ENCODE data around the gene ADAMTSL3. TPM values are rescaled to one million over a fixed set of nuclear protein-coding genes. Genes with fewer than 3 reads are reported as not detected.

ADAMTSL3 gene
- total and polyA plus RNA-seq, 2 of the 8 experiments (the other 6 are each of a cell fraction or from before 2014, with no cell fraction given): 0.35 to 1.4 TPM

DNA sequence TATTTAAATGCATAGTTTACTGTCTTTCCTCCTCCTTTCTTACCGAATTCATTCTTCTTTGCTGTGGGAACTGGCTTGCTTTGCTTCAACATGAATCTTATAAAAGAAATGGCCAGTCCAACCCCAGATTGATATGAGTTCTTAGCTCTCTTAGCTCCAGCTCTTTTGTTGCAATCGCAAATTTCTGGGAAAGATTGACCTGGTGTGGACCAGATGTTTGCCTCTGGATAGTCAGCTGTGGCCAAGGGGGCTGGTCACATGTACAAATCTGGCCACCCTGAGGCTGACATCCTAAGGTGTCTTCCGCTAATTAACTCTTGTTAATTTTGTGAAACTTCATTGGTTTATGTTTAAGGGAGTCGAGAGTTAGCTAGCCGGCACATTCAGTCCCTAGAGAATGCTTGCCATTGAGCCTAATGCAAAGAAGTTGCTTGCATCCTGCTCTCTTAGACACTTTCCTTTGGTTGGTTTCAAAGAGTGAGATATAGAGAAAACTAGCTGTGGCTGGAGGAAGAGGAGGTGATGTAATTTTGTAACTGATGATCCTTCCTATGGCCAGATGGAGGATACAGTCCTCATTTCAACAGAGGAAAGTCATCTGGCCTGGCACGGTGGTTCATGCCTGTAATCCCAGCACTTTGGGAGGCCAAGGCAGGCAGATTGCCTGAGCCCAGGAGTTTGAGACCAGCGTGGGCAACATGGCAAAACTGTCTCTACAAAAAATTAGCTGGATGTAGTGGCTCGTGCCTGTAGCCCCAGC lies 162.4 kb downstream of the ADAMTSL3 start (continued):
- TF ChIP-seq, protein P1, sequence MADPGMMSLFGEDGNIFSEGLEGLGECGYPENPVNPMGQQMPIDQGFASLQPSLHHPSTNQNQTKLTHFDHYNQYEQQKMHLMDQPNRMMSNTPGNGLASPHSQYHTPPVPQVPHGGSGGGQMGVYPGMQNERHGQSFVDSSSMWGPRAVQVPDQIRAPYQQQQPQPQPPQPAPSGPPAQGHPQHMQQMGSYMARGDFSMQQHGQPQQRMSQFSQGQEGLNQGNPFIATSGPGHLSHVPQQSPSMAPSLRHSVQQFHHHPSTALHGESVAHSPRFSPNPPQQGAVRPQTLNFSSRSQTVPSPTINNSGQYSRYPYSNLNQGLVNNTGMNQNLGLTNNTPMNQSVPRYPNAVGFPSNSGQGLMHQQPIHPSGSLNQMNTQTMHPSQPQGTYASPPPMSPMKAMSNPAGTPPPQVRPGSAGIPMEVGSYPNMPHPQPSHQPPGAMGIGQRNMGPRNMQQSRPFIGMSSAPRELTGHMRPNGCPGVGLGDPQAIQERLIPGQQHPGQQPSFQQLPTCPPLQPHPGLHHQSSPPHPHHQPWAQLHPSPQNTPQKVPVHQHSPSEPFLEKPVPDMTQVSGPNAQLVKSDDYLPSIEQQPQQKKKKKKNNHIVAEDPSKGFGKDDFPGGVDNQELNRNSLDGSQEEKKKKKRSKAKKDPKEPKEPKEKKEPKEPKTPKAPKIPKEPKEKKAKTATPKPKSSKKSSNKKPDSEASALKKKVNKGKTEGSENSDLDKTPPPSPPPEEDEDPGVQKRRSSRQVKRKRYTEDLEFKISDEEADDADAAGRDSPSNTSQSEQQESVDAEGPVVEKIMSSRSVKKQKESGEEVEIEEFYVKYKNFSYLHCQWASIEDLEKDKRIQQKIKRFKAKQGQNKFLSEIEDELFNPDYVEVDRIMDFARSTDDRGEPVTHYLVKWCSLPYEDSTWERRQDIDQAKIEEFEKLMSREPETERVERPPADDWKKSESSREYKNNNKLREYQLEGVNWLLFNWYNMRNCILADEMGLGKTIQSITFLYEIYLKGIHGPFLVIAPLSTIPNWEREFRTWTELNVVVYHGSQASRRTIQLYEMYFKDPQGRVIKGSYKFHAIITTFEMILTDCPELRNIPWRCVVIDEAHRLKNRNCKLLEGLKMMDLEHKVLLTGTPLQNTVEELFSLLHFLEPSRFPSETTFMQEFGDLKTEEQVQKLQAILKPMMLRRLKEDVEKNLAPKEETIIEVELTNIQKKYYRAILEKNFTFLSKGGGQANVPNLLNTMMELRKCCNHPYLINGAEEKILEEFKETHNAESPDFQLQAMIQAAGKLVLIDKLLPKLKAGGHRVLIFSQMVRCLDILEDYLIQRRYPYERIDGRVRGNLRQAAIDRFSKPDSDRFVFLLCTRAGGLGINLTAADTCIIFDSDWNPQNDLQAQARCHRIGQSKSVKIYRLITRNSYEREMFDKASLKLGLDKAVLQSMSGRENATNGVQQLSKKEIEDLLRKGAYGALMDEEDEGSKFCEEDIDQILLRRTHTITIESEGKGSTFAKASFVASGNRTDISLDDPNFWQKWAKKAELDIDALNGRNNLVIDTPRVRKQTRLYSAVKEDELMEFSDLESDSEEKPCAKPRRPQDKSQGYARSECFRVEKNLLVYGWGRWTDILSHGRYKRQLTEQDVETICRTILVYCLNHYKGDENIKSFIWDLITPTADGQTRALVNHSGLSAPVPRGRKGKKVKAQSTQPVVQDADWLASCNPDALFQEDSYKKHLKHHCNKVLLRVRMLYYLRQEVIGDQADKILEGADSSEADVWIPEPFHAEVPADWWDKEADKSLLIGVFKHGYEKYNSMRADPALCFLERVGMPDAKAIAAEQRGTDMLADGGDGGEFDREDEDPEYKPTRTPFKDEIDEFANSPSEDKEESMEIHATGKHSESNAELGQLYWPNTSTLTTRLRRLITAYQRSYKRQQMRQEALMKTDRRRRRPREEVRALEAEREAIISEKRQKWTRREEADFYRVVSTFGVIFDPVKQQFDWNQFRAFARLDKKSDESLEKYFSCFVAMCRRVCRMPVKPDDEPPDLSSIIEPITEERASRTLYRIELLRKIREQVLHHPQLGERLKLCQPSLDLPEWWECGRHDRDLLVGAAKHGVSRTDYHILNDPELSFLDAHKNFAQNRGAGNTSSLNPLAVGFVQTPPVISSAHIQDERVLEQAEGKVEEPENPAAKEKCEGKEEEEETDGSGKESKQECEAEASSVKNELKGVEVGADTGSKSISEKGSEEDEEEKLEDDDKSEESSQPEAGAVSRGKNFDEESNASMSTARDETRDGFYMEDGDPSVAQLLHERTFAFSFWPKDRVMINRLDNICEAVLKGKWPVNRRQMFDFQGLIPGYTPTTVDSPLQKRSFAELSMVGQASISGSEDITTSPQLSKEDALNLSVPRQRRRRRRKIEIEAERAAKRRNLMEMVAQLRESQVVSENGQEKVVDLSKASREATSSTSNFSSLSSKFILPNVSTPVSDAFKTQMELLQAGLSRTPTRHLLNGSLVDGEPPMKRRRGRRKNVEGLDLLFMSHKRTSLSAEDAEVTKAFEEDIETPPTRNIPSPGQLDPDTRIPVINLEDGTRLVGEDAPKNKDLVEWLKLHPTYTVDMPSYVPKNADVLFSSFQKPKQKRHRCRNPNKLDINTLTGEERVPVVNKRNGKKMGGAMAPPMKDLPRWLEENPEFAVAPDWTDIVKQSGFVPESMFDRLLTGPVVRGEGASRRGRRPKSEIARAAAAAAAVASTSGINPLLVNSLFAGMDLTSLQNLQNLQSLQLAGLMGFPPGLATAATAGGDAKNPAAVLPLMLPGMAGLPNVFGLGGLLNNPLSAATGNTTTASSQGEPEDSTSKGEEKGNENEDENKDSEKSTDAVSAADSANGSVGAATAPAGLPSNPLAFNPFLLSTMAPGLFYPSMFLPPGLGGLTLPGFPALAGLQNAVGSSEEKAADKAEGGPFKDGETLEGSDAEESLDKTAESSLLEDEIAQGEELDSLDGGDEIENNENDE (IDR thresholded peaks at IDR 0.05; ENCODE audit: insufficient replicate concordance, low read length): no peak
- TF ChIP-seq YY1 (IDR thresholded peaks at IDR 0.05; ENCODE audit: low read depth, low read length): no peak
- no peak for TF ChIP-seq KDM5A (IDR thresholded peaks at IDR 0.05; ENCODE audit: low read length)
- TF ChIP-seq SP4 (IDR thresholded peaks at IDR 0.05; ENCODE audit: low read length): no peak
- TF ChIP-seq SUZ12 (IDR thresholded peaks at IDR 0.05; ENCODE audit: low read length): no peak
- TF ChIP-seq BACH1 (IDR thresholded peaks at IDR 0.05; ENCODE audit: low read length): no peak
- TF ChIP-seq, protein P2, sequence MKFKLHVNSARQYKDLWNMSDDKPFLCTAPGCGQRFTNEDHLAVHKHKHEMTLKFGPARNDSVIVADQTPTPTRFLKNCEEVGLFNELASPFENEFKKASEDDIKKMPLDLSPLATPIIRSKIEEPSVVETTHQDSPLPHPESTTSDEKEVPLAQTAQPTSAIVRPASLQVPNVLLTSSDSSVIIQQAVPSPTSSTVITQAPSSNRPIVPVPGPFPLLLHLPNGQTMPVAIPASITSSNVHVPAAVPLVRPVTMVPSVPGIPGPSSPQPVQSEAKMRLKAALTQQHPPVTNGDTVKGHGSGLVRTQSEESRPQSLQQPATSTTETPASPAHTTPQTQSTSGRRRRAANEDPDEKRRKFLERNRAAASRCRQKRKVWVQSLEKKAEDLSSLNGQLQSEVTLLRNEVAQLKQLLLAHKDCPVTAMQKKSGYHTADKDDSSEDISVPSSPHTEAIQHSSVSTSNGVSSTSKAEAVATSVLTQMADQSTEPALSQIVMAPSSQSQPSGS (IDR thresholded peaks at IDR 0.05; ENCODE audit: low read length): no peak
- no peak for TF ChIP-seq BRCA1 (IDR thresholded peaks at IDR 0.05; ENCODE audit: low read depth, low read length)
- no peak for TF ChIP-seq SRF (IDR thresholded peaks at IDR 0.05; ENCODE audit: low read depth, low read length)
- no peak for TF ChIP-seq ASH2L (IDR thresholded peaks at IDR 0.05; ENCODE audit: low read length)
